Hepatocyte (in vitro differentiated cells): ENCODE data around the gene CHST6. TPM values are rescaled to one million over a fixed set of nuclear protein-coding genes. Genes with fewer than 3 reads are reported as not detected.
A peak's percentile ranks its signal among the peaks of the same experiment; 100 is the strongest.
"Not testable (repeated sequence)": the region's sequence is repeated elsewhere in the genome, so short reads cannot be mapped to it uniquely, and the experiment has no call there.

ENCODE experiments used
- DNase-seq: peaks from one replicate; pipeline ENCODE4 v3.0.0-alpha.2; 2016; ENCODE audit warnings: low spot score
- H2AFZ ChIP-seq: fragments of 200-600 bp; sonication (generic); 2 replicates; pipeline ENCODE4 v1.6.0; 2016; ENCODE audit warnings: antibody characterized with exemption, mild to moderate bottlenecking
- H3K27ac ChIP-seq: fragments of 200-600 bp; sonication (generic); 2 replicates; pipeline ENCODE4 v1.5.1; 2016; ENCODE audit warnings: mild to moderate bottlenecking
- H3K27me3 ChIP-seq: fragments of 200-600 bp; sonication (generic); 2 replicates; pipeline ENCODE4 v1.6.1; 2016
- H3K36me3 ChIP-seq: fragments of 200-600 bp; sonication (generic); replicated peaks from 2 replicates; pipeline ENCODE4 v1.5.1; 2016; ENCODE audit warnings: low read depth; ENCODE audit not compliant: insufficient read depth
- H3K4me1 ChIP-seq: fragments of 200-600 bp; sonication (generic); 2 replicates; pipeline ENCODE4 v1.5.1; 2016; ENCODE audit warnings: mild to moderate bottlenecking, moderate library complexity; ENCODE audit not compliant: insufficient read depth
- H3K4me2 ChIP-seq: fragments of 200-600 bp; sonication (generic); 2 replicates; pipeline ENCODE4 v1.6.0; 2016
- H3K4me3 ChIP-seq: fragments of 200-600 bp; sonication (generic); 2 replicates; pipeline ENCODE4 v1.5.1; 2016; ENCODE audit warnings: mild to moderate bottlenecking
- H3K79me2 ChIP-seq: fragments of 200-600 bp; sonication (generic); 2 replicates; pipeline ENCODE4 v1.6.0; 2017; ENCODE audit warnings: mild to moderate bottlenecking
- H3K9me2 ChIP-seq: fragments of 200-600 bp; sonication (generic); replicated peaks from 2 replicates; pipeline ENCODE4 v1.6.0; 2017; ENCODE audit warnings: mild to moderate bottlenecking; ENCODE audit not compliant: insufficient read depth
- H3K9me3 ChIP-seq: fragments of 200-600 bp; sonication (generic); 2 replicates; pipeline ENCODE4 v1.5.1; 2016; ENCODE audit warnings: low read depth, mild to moderate bottlenecking
- H4K20me1 ChIP-seq: fragments of 200-600 bp; sonication (generic); 2 replicates; pipeline ENCODE4 v1.6.0; 2016; ENCODE audit warnings: mild to moderate bottlenecking; ENCODE audit not compliant: insufficient read depth, poor library complexity, severe bottlenecking
- CTCF ChIP-seq: fragments of 200-600 bp; sonication (generic); IDR thresholded peaks from 2 replicates; pipeline ENCODE4 v1.5.1; 2016; ENCODE audit warnings: antibody characterized with exemption, mild to moderate bottlenecking; ENCODE audit not compliant: poor library complexity
- EZH2 ChIP-seq: fragments of 200-600 bp; sonication (generic); IDR thresholded peaks from 2 replicates; pipeline ENCODE4 v1.6.1; 2016; ENCODE audit warnings: antibody characterized with exemption, mild to moderate bottlenecking, borderline replicate concordance
- EZH2phosphoT487 ChIP-seq: fragments of 200-600 bp; sonication (generic); IDR thresholded peaks from one replicate; pipeline ENCODE4 v1.6.1; 2018; ENCODE audit warnings: antibody characterized with exemption, mild to moderate bottlenecking, low read depth, moderate library complexity; ENCODE audit not compliant: unreplicated experiment, severe bottlenecking
- WGBS: methylation state at CpG from one replicate; pipeline ENCODE4 v1.1.6; 2016; ENCODE audit warnings: low lambda C conversion rate; ENCODE audit errors: missing lambda C conversion rate; 5-methylcytosine and 5-hydroxymethylcytosine counted together
- polyA plus RNA-seq: library from polyadenylated mRNA; unstranded; fragments of >200 nt; fragmentation: Nextera tagmentation; extraction: Ambion mirVana; gene quantifications from 2 replicates; pipeline ENCODE4 v1.2.1, GENCODE V29; 2016
- total RNA-seq: library from RNA; depleted of rRNA; stranded (reverse); fragments of >200 nt; gene quantifications from 2 replicates; pipeline ENCODE4 v1.2.3, GENCODE V29; 2014

CHST6 gene
- 0.32 and 0.33 TPM in 2 replicates for total RNA-seq
- 0.16 and 0.37 TPM in 2 replicates for polyA plus RNA-seq

DNA sequence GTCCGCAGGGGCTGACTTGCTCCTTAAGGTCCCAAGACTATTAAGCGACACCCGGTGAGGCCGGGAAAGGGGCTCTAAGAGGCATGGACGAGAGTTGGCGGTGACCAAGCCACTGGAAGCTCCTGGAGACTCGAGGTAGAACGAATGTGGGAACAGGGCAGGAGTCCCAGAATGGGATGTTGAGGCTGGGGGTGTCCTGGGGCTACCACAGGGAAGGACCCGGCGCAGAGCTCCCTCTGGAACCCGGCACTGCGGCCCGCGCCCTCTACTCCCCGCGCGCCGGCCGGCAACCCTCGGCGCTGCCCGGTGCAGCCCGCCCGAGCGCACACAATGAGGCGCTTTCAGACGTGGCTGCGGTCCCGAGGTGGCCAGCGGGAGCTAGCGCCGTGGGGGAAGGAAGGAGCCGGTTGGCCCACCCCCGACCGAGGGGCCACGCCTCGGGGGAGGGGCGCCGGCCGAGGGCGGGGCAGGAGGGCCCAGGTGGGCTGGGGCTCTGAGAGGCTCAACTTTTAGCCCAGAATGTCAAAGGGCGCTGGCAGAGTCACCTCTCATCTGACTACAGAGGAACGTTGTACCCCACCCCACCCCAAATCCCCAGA is at the start of gene CHST6:
TSS of gene CHST6 (minus strand) at position 366 of the 599 bp plus-strand sequence. CDS start 15,613 bp downstream, outside the sequence.
- no peaks in the 10 kb centered on the region for H4K20me1 ChIP-seq
- peaks cover 12% of the 10 kb centered on the region for H3K27me3 ChIP-seq
- peaks cover 5% of the 10 kb centered on the region for H3K4me1 ChIP-seq
- H3K4me2 ChIP-seq, result peak within 1 kb of the TSS; percentile 97
- no peak within 1 kb of the TSS for H3K27ac ChIP-seq
- no peaks in the 10 kb centered on the region for H3K36me3 ChIP-seq
- no peak for TF ChIP-seq EZH2phosphoT487
- no peak for TF ChIP-seq CTCF
- no peak for TF ChIP-seq EZH2
- under 1% methylated on average over 30 of the region's 43 CpGs for WGBS
- H2AFZ ChIP-seq, result peak within 1 kb of the TSS; percentile 89
- peak; percentile 41 for DNase-seq
- no peaks in the 10 kb centered on the region for H3K9me2 ChIP-seq
- H3K4me3 ChIP-seq, result peak within 1 kb of the TSS; percentile 47
- no peaks in the 10 kb centered on the region for H3K79me2 ChIP-seq
- no peaks in the 10 kb centered on the region for H3K9me3 ChIP-seq

GRCh38 chr16:75542462-75542861 is 47.2 kb upstream of the CHST6 start:
- not testable (repeated sequence) for H3K79me2 ChIP-seq, H3K4me3 ChIP-seq, H3K9me2 ChIP-seq, H2AFZ ChIP-seq, H3K27ac ChIP-seq, H3K4me1 ChIP-seq, DNase-seq, H3K9me3 ChIP-seq, H3K27me3 ChIP-seq, H4K20me1 ChIP-seq, H3K4me2 ChIP-seq, H3K36me3 ChIP-seq
- 77% methylated on average over 8 of the region's 8 CpGs for WGBS

- H3K4me3 ChIP-seq, result no peak overlapping the region
- H3K27me3 ChIP-seq, result no peaks in the 10 kb centered on the region
- DNase-seq, result peak; percentile 40
- H3K27ac ChIP-seq, result peak overlapping the region; percentile 70
- no peaks in the 10 kb centered on the region for H3K9me2 ChIP-seq
- WGBS, result 65% methylated on average over 5 of the region's 5 CpGs
- no peak overlapping the region for H2AFZ ChIP-seq
- H3K4me1 ChIP-seq, result peaks cover 6% of the 10 kb centered on the region
- no peaks in the 10 kb centered on the region for H3K36me3 ChIP-seq
- H3K4me2 ChIP-seq, result peak overlapping the region; percentile 52
- TF ChIP-seq EZH2 (no peak), CTCF (no peak), EZH2phosphoT487 (no peak)
- H3K9me3 ChIP-seq, result no peaks in the 10 kb centered on the region
- no peaks in the 10 kb centered on the region for H3K79me2 ChIP-seq
- no peaks in the 10 kb centered on the region for H4K20me1 ChIP-seq
These were observed 46.0 kb upstream of the CHST6 start for GRCh38 chr16:75541236-75541635.

DNA sequence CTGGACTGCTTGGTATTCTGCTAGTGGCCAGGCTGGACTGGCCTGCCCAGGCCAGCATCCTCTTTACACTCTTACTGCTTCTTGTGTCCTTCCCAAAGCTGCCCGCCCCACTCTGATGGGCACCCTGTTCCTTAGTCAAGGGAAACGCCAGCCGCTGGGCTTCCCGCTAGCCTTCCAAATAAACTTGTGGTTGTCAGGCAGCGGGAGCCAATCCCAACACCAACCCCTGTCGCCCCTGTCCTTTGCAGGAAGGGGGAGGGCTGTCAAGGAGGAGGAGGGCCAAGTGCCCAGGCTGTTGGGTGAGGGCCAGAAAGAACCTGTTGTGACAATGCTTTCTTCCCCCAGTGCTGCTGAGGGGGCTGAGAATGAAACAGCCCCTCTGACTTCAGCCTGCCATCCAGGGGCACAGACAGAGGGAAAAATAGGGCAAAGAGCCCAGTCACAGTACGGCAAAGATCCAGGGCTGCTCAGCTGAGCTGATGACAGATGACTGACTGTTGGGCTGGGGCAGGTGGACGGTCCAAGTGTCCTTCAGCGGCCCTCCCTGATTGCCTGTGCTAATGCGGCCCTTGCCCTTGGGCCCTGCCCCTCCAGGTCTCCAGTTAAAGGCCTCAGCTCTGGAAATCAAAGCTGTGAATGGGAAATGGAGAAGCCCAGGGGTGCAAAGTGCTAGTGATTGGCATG is 43.8 kb upstream of the CHST6 start:
- H2AFZ ChIP-seq, H3K79me2 ChIP-seq, H3K27ac ChIP-seq, H3K4me1 ChIP-seq, H3K9me3 ChIP-seq, H3K9me2 ChIP-seq, H3K36me3 ChIP-seq, H3K4me2 ChIP-seq, H3K27me3 ChIP-seq, DNase-seq, H3K4me3 ChIP-seq, H4K20me1 ChIP-seq: not testable (repeated sequence)
- WGBS, result 92% methylated on average over 7 of the region's 10 CpGs
